GM12892 (cell line): ENCODE results near the gene CSRNP2.

Source experiments
- POLR2A ChIP-seq: IDR thresholded peaks from 2 replicates; pipeline ENCODE4 v1.6.1; 2011; ENCODE audit warnings: low read depth, low read length, control low read depth
- POLR2AphosphoS5 ChIP-seq: IDR thresholded peaks from 2 replicates; pipeline ENCODE4 v1.6.1; 2011; ENCODE audit warnings: low read depth, low read length, control low read depth
- TAF1 ChIP-seq: IDR thresholded peaks from 2 replicates; pipeline ENCODE4 v1.6.1; 2011; ENCODE audit warnings: low read depth, mild to moderate bottlenecking, control low read depth, low read length, borderline replicate concordance

GRCh38 chr12:51126297-51126696 lies 42.9 kb upstream of the CSRNP2 start:
- no peak for TF ChIP-seq POLR2AphosphoS5
- TF ChIP-seq POLR2A = no peak
- TF ChIP-seq TAF1 = no peak
